B cell (primary cell): ENCODE measurements around the gene ECI1. TPM values are rescaled to one million over a fixed set of nuclear protein-coding genes. Genes with fewer than 3 reads are reported as not detected.

Experiments used
- ATAC-seq: fragments of 200-7000 bp; cut with Tn5 transposase; one replicate; pipeline ENCODE4 v1.10.0; 2021; ENCODE audit warnings: low read depth, mild to moderate bottlenecking, moderate number of reproducible peaks, moderate library complexity
- CTCF ChIA-PET: fragments of 350-600 bp; sonication (Branson Sonifier 250); formaldehyde crosslinking; loops from one replicate; lab custom pipeline; 2021; ENCODE audit warnings: antibody characterized with exemption, inconsistent platforms; lab: Charles Lee
- POLR2A ChIA-PET: fragments of 350-600 bp; sonication (Branson Sonifier 250); formaldehyde crosslinking; loops from one replicate; lab custom pipeline; 2021; ENCODE audit warnings: antibody characterized with exemption; lab: Charles Lee
- DNase-seq: peaks from one replicate; pipeline ENCODE4 v3.0.0; 2013
- H2AFZ ChIP-seq: 2 replicates; pipeline ENCODE4 v1.6.1; 2012; ENCODE audit warnings: mild to moderate bottlenecking, low read depth, low read length; ENCODE audit not compliant: insufficient read depth, poor library complexity, severe bottlenecking
- H3K27ac ChIP-seq, 2 donors: 1 replicate in 1 of 2; 2 replicates in 1 of 2; pipeline ENCODE4 v1.5.1; 2012 to 2013; ENCODE audit warnings: low read length in 2 of 2, mild to moderate bottlenecking in 2 of 2, moderate library complexity in 1 of 2
- H3K27me3 ChIP-seq, 4 experiments: fragments of 200-600 bp in 1 of 4; sonication (generic) in 1 of 4; replicated peaks in 1 of 4; 1 replicate in 2 of 4; 2 replicates in 2 of 4; pipeline versions ENCODE4 v1.6.1 to v1.7.0; 2013 to 2016; ENCODE audit warnings: low read length in 3 of 4, mild to moderate bottlenecking in 2 of 4, mixed read lengths in 1 of 4, moderate library complexity in 1 of 4; ENCODE audit not compliant: insufficient read depth in 4 of 4, control insufficient read depth in 3 of 4; ENCODE audit errors: control extremely low read depth in 1 of 4
- H3K36me3 ChIP-seq, 2 experiments: replicated peaks in 1 of 2; 1 replicate in 1 of 2; 2 replicates in 1 of 2; pipeline versions ENCODE4 v1.6.1 to v1.7.1; 2013; ENCODE audit warnings: low read length in 1 of 2; ENCODE audit not compliant: insufficient read depth in 2 of 2, control insufficient read depth in 1 of 2; ENCODE audit errors: control extremely low read depth in 1 of 2, extremely low read depth in 1 of 2
- H3K4me1 ChIP-seq, 2 donors: fragments of 200-600 bp in 1 of 2; sonication (generic) in 1 of 2; 1 replicate in 1 of 2; 2 replicates in 1 of 2; pipeline versions ENCODE4 v1.5.1 to v1.6.1; 2013 to 2017; ENCODE audit warnings: low read length in 2 of 2; ENCODE audit not compliant: control insufficient read depth in 2 of 2, insufficient read depth in 2 of 2
- H3K4me2 ChIP-seq: replicated peaks from 2 replicates; pipeline ENCODE3; 2012; ENCODE audit warnings: mild to moderate bottlenecking, low read depth, low read length; ENCODE audit not compliant: poor library complexity, severe bottlenecking
- H3K4me3 ChIP-seq, 5 experiments: fragments of 200-600 bp in 1 of 5; sonication (generic) in 1 of 5; 1 replicate in 3 of 5; 2 replicates in 2 of 5; pipeline versions ENCODE4 v1.5.1 to v1.7.0; 2011 to 2016; ENCODE audit warnings: low read length in 4 of 5, mild to moderate bottlenecking in 4 of 5, low read depth in 2 of 5, control low read depth in 1 of 5, moderate library complexity in 1 of 5; ENCODE audit not compliant: insufficient read depth in 1 of 5; ENCODE audit errors: control extremely low read depth in 1 of 5, extremely low read depth in 1 of 5
- H3K79me2 ChIP-seq: fragments of 200-600 bp; sonication (generic); one replicate; pipeline ENCODE4 v1.6.0; 2016; ENCODE audit warnings: low read length; ENCODE audit not compliant: control insufficient read depth, insufficient read depth
- H3K9ac ChIP-seq: fragments of 200-600 bp; sonication (generic); 2 replicates; pipeline ENCODE4 v1.6.1; 2017; ENCODE audit warnings: mild to moderate bottlenecking, low read length, moderate library complexity
- H3K9me3 ChIP-seq, 3 donors: one replicate each; pipeline versions ENCODE4 v1.6.1 to v1.7.1; 2013; ENCODE audit warnings: low read length in 2 of 3; ENCODE audit not compliant: control insufficient read depth in 2 of 3, insufficient read depth in 1 of 3; ENCODE audit errors: control extremely low read depth in 1 of 3
- H4K20me1 ChIP-seq: 2 replicates; pipeline ENCODE4 v1.6.0; 2012; ENCODE audit warnings: mild to moderate bottlenecking, low read length; ENCODE audit not compliant: insufficient read depth, control insufficient read depth, poor library complexity, severe bottlenecking
- H3K27ac Mint-ChIP-seq: one replicate; pipeline ENCODE4 v1.8.0; 2021; ENCODE audit warnings: mixed read lengths
- H3K27me3 Mint-ChIP-seq: one replicate; pipeline ENCODE4 v1.8.0; 2021; ENCODE audit warnings: mixed read lengths
- H3K4me1 Mint-ChIP-seq: one replicate; pipeline ENCODE4 v1.8.0; 2021; ENCODE audit warnings: mixed read lengths
- H3K4me3 Mint-ChIP-seq: one replicate; pipeline ENCODE4 v1.8.0; 2021; ENCODE audit warnings: mixed read lengths
- H3K9me3 Mint-ChIP-seq: one replicate; pipeline ENCODE4 v1.8.0; 2022; ENCODE audit warnings: mixed read lengths; ENCODE audit not compliant: insufficient read depth
- EZH2 ChIP-seq: IDR thresholded peaks from 2 replicates; pipeline ENCODE4 v1.6.1; 2012; ENCODE audit warnings: borderline replicate concordance, low read depth, mild to moderate bottlenecking, moderate library complexity, low read length; ENCODE audit not compliant: insufficient read depth, poor library complexity, severe bottlenecking
- WGBS: methylation state at CpG from one replicate; pipeline ENCODE4 v1.1.5; 2013; ENCODE audit warnings: missing lambda C conversion rate; ENCODE audit not compliant: insufficient coverage; 5-methylcytosine and 5-hydroxymethylcytosine counted together
- intact Hi-C: fragments of 100-400 bp; cut with micrococcal nuclease; formaldehyde crosslinking; loops from one replicate; pipeline ENCODE4 v1.10.0; 2022
- polyA plus RNA-seq: library from polyadenylated mRNA; depleted of rRNA; stranded (reverse); fragments of >200 nt; gene quantifications from 2 replicates; pipeline ENCODE4 v1.2.3, GENCODE V29; 2012
- total RNA-seq, 2 donors: library from RNA; stranded (reverse); fragments of 120-200 nt in 1 of 2; gene quantifications; 1 replicate in 1 of 2; 2 replicates in 1 of 2; pipeline versions ENCODE4 v1.2.3 to v1.2.4, GENCODE V29; 2013 to 2022
- TF ChIP-seq, protein P1 (sequence below): fragments of 200-600 bp; IDR thresholded peaks from one replicate; pipeline ENCODE4 v1.8.0; 2022; ENCODE audit warnings: antibody characterized with exemption, mild to moderate bottlenecking

ECI1 gene
- total and polyA plus RNA-seq, 2 donors (not counting 1 experiment from before 2014, with no cell fraction given), result 34.3 to 38.4 TPM

DNA sequence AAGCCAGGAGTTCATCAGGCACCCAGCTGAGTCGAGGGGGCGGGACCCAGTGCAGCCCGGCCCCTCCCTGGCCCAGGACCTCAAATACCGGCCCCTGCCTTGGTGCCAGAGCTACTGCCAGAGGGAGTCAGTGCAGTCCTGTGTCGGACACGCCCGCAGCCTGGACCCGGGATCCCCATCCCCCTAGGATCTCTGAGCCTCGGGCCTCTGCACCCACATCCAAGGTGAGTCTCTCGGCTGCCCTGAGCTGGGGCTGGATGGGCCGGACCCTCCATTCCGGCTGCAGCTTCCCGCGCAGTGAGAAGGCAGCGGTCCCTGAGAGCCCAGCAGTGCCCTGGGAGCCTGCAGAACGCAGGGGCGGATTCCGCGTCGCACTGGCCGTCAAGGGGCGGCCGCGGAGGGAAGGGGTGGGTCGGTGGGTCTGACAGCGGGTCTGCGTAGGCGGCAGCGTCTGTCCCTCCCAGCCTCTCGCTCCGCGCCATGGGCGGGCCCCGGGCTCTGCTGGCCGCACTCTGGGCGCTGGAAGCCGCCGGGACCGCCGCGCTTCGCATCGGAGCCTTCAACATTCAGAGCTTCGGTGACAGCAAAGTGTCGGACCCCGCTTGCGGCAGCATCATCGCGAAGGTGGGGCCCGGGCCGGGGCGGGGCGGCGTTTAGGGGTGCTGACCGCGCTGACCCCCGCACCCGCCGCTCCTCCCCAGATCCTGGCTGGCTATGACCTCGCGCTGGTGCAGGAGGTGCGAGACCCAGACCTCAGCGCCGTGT, 14.9 kb downstream of the ECI1 start, which contains the start of gene DNASE1L2:
Gene DNASE1L2, plus strand, starts transcription at position 108 of the 765 bp plus-strand sequence. Its CDS starts 373 bp downstream, at position 481.
- ChIA-PET POLR2A (interaction anchor here (0.6 to 1.4 kb wide), 2 partner anchors 15 to 18 kb away, joined by 4 to 6 read pairs; partner anchors contain the start of gene ECI1), CTCF (no interaction called here)
- Histone ChIP-seq H3K27me3 (peaks cover 0 to 27% (median 11%) of the 10 kb centered on the region in 4 experiments), H2AFZ (no peak within 1 kb of the TSS), H3K4me3 (no peak within 1 kb of the TSS), H3K27ac (no peak within 1 kb of the TSS), H3K4me2 (peak within 1 kb of the TSS; percentile 37), H3K36me3 (peaks cover 0 to 37% of the 10 kb centered on the region in 2 experiments), H3K9ac (no peak within 1 kb of the TSS), H4K20me1 (peaks cover 14% of the 10 kb centered on the region), H3K9me3 (peaks cover 0 to 5% (median 0%) of the 10 kb centered on the region in 3 donors), H3K4me1 (peaks cover 12 to 15% of the 10 kb centered on the region in 2 donors), H3K79me2 (no peaks in the 10 kb centered on the region)
- intact Hi-C loops, result no loop called here
- peaks cover 1% of the 10 kb centered on the region for H3K4me1 Mint-ChIP-seq
- H3K9me3 Mint-ChIP-seq, result no peaks in the 10 kb centered on the region
- WGBS, result 24% methylated on average over 64 of the region's 64 CpGs
- H3K4me3 Mint-ChIP-seq, result no peak within 1 kb of the TSS
- H3K27me3 Mint-ChIP-seq, result peaks cover 3% of the 10 kb centered on the region
- H3K27ac Mint-ChIP-seq, result no peak within 1 kb of the TSS
- TF ChIP-seq, protein P1, sequence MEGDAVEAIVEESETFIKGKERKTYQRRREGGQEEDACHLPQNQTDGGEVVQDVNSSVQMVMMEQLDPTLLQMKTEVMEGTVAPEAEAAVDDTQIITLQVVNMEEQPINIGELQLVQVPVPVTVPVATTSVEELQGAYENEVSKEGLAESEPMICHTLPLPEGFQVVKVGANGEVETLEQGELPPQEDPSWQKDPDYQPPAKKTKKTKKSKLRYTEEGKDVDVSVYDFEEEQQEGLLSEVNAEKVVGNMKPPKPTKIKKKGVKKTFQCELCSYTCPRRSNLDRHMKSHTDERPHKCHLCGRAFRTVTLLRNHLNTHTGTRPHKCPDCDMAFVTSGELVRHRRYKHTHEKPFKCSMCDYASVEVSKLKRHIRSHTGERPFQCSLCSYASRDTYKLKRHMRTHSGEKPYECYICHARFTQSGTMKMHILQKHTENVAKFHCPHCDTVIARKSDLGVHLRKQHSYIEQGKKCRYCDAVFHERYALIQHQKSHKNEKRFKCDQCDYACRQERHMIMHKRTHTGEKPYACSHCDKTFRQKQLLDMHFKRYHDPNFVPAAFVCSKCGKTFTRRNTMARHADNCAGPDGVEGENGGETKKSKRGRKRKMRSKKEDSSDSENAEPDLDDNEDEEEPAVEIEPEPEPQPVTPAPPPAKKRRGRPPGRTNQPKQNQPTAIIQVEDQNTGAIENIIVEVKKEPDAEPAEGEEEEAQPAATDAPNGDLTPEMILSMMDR, result no peak
- TF ChIP-seq EZH2, result no peak
- ATAC-seq (no peak), DNase-seq (no peak)
